Osteocyte (in vitro differentiated cells): ENCODE data around the gene ATP6V0A1. TPM values are rescaled to one million over a fixed set of nuclear protein-coding genes. Genes with fewer than 3 reads are reported as not detected.

ENCODE experiments used
- DNase-seq: peaks from one replicate; pipeline ENCODE4 v3.0.0; 2021; ENCODE audit warnings: mixed read lengths; ENCODE audit not compliant: unreplicated experiment; ENCODE audit errors: extremely low spot score
- H3K27ac Mint-ChIP-seq: one replicate; pipeline ENCODE4 v1.8.0; 2021; ENCODE audit warnings: mild to moderate bottlenecking, mixed read lengths; ENCODE audit not compliant: unreplicated experiment
- H3K27me3 Mint-ChIP-seq: one replicate; pipeline ENCODE4 v1.8.0; 2021; ENCODE audit warnings: mixed read lengths; ENCODE audit not compliant: unreplicated experiment
- H3K36me3 Mint-ChIP-seq: one replicate; pipeline ENCODE4 v1.8.0; 2021; ENCODE audit warnings: mixed read lengths; ENCODE audit not compliant: unreplicated experiment
- H3K4me1 Mint-ChIP-seq: one replicate; pipeline ENCODE4 v1.8.0; 2021; ENCODE audit warnings: mixed read lengths; ENCODE audit not compliant: unreplicated experiment
- H3K4me3 Mint-ChIP-seq: one replicate; pipeline ENCODE4 v1.8.0; 2021; ENCODE audit warnings: mild to moderate bottlenecking, moderate library complexity, mixed read lengths; ENCODE audit not compliant: unreplicated experiment
- H3K9me3 Mint-ChIP-seq: one replicate; pipeline ENCODE4 v1.8.0; 2021; ENCODE audit warnings: mixed read lengths; ENCODE audit not compliant: unreplicated experiment
- CTCF ChIP-seq: fragments of 200-600 bp; sonication (generic); IDR thresholded peaks from 2 replicates; pipeline ENCODE4 v1.5.0; 2021; ENCODE audit warnings: antibody characterized with exemption, mild to moderate bottlenecking, moderate library complexity
- total RNA-seq: library from RNA; stranded (reverse); gene quantifications from 2 replicates; pipeline ENCODE4 v1.2.1, GENCODE V29; 2021

ATP6V0A1 gene
- total RNA-seq, 1 donor from 2014 or later: 63.2 TPM

- H3K36me3 Mint-ChIP-seq: peaks cover 10% of the 10 kb centered on the region
- peak overlapping the region; percentile 64 for H3K4me3 Mint-ChIP-seq
- no peaks in the 10 kb centered on the region for H3K27me3 Mint-ChIP-seq
- DNase-seq: no peak
- peaks cover 48% of the 10 kb centered on the region for H3K4me1 Mint-ChIP-seq
- no peaks in the 10 kb centered on the region for H3K9me3 Mint-ChIP-seq
- H3K27ac Mint-ChIP-seq: peak overlapping the region; percentile 96
- TF ChIP-seq CTCF: no peak
Measured at GRCh38 chr17:42535155-42536047, 76.7 kb downstream of the ATP6V0A1 start.

GRCh38 chr17:42536048-42536371 lies 77.3 kb downstream of the ATP6V0A1 start, which contains the start of gene NAGLU:
Gene NAGLU (plus strand): TSS chr17:42536241. CDS start chr17:42536273, 32 bp downstream.
- no peak for TF ChIP-seq CTCF
- H3K27me3 Mint-ChIP-seq: no peaks in the 10 kb centered on the region
- H3K27ac Mint-ChIP-seq: peak within 1 kb of the TSS; percentile 96
- H3K4me3 Mint-ChIP-seq: peak within 1 kb of the TSS; percentile 85
- H3K36me3 Mint-ChIP-seq: peaks cover 10% of the 10 kb centered on the region
- peaks cover 44% of the 10 kb centered on the region for H3K4me1 Mint-ChIP-seq
- no peaks in the 10 kb centered on the region for H3K9me3 Mint-ChIP-seq
- peak; percentile 98 for DNase-seq

GRCh38 chr17:42536372-42537155 lies 77.9 kb downstream of the ATP6V0A1 start:
- H3K36me3 Mint-ChIP-seq: peaks cover 10% of the 10 kb centered on the region
- peak; percentile 91 for DNase-seq
- H3K4me3 Mint-ChIP-seq: peak overlapping the region; percentile 85
- no peak for TF ChIP-seq CTCF
- H3K27me3 Mint-ChIP-seq: no peaks in the 10 kb centered on the region
- peaks cover 39% of the 10 kb centered on the region for H3K4me1 Mint-ChIP-seq
- peak overlapping the region; percentile 78 for H3K27ac Mint-ChIP-seq
- H3K9me3 Mint-ChIP-seq: no peaks in the 10 kb centered on the region

GRCh38 chr17:42537156-42537805 lies 78.6 kb downstream of the ATP6V0A1 start:
- H3K27ac Mint-ChIP-seq: peak overlapping the region; percentile 78
- no peak for DNase-seq

More at GRCh38 chr17:42537156-42537805, 78.6 kb downstream of the ATP6V0A1 start:
- H3K4me3 Mint-ChIP-seq: peak overlapping the region; percentile 85
- TF ChIP-seq CTCF: no peak
- no peaks in the 10 kb centered on the region for H3K9me3 Mint-ChIP-seq
- peaks cover 10% of the 10 kb centered on the region for H3K36me3 Mint-ChIP-seq
- no peaks in the 10 kb centered on the region for H3K27me3 Mint-ChIP-seq
- peaks cover 34% of the 10 kb centered on the region for H3K4me1 Mint-ChIP-seq
